Activated naive CD4-positive, alpha-beta T cell treated with anti-CD3 and anti-CD28 coated beads, Interleukin-2, amount 50 U/mL, for 72 hours (primary cell): ENCODE measurements around the gene ATP5MG. TPM values are rescaled to one million over a fixed set of nuclear protein-coding genes. Genes with fewer than 3 reads are reported as not detected.

Source experiments
- ATAC-seq, 2 donors: fragments of 150-1000 bp; cut with Tn5 transposase; 2 replicates each; pipeline ENCODE4 v1.10.0; 2021; ENCODE audit warnings: mild to moderate bottlenecking in 2 of 2, moderate library complexity in 2 of 2
- DNase-seq, 2 donors: peaks; one replicate each; pipeline ENCODE4 v3.0.0; 2021 to 2022; ENCODE audit warnings: low spot score in 2 of 2
- H3K27ac Mint-ChIP-seq, 2 donors: one replicate each; pipeline ENCODE4 v1.8.0; 2022; ENCODE audit warnings: mild to moderate bottlenecking in 2 of 2, mixed read lengths in 2 of 2
- H3K36me3 Mint-ChIP-seq, 2 donors: one replicate each; pipeline ENCODE4 v1.8.0; 2022; ENCODE audit warnings: mixed read lengths in 2 of 2
- H3K9me3 Mint-ChIP-seq, 2 donors: one replicate each; pipeline ENCODE4 v1.8.0; 2022; ENCODE audit warnings: mixed read lengths in 2 of 2
- total RNA-seq, 2 donors: library from RNA; stranded (reverse); gene quantifications; one replicate each; pipeline ENCODE4 v1.2.3, GENCODE V29; 2022

ATP5MG gene
- 100 to 1,000 TPM; 231 to 249 TPM for total RNA-seq

- no peaks in the 10 kb centered on the region for H3K9me3 Mint-ChIP-seq
- ATAC-seq: peak; percentile 74 to 75
- H3K27ac Mint-ChIP-seq: peak within 1 kb of the TSS; percentile 94 to 99
- peaks cover 27 to 31% of the 10 kb centered on the region in 2 donors for H3K36me3 Mint-ChIP-seq
- DNase-seq: peak; percentile 89 to 90
Measured at GRCh38 chr11:118401151-118401879, at the start of gene ATP5MG. ATP5MG (plus strand) TSS chr11:118401606; CDS start chr11:118401666, 60 bp downstream.

DNA sequence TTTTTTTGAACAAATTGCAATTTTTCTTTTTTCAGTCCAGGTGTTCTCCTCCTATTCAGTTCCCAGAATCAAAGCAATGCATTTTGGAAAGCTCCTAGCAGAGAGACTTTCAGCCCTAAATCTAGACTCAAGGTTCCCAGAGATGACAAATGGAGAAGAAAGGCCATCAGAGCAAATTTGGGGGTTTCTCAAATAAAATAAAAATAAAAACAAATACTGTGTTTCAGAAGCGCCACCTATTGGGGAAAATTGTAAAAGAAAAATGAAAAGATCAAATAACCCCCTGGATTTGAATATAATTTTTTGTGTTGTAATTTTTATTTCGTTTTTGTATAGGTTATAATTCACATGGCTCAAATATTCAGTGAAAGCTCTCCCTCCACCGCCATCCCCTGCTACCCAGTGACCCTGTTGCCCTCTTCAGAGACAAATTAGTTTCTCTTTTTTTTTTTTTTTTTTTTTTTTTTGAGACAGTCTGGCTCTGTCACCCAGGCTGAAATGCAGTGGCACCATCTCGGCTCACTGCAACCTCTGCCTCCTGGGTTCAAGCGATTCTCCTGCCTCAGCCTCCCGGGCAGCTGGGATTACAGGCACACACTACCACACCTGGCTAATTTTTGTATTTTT lies 48.2 kb upstream of the ATP5MG start:
- Mint-ChIP-seq H3K36me3 (peaks cover 10 to 15% of the 10 kb centered on the region in 2 donors), H3K9me3 (no peaks in the 10 kb centered on the region), H3K27ac (peak overlapping the region; percentile 70 to 80)
- DNase-seq: no peak
- ATAC-seq: no peak

DNA sequence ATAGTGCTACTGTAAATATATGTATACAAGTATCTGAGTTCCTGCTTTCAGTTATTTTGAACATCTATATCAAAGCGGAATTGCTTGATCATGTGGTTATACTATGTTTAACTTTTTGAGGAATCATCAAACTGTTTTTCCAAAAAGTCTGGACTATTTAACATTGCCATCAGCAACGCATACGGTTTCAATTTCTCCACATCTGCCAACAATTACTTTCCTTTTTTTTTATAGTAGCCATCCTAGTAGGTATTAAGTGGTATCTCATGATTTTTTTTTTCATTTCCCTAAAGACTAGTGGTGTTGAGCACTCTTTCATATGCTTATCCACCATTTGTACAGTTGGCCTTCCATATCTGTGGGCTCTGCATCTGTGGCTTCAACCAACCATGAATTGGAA lies 43.3 kb upstream of the ATP5MG start:
- H3K27ac Mint-ChIP-seq: peak overlapping the region in 1 of 2 donors; percentile 98
- DNase-seq (no peak), ATAC-seq (no peak)
- no peaks in the 10 kb centered on the region for H3K9me3 Mint-ChIP-seq
- H3K36me3 Mint-ChIP-seq: peaks cover 6 to 13% of the 10 kb centered on the region in 2 donors

- Mint-ChIP-seq H3K9me3 (no peaks in the 10 kb centered on the region), H3K36me3 (peaks cover 11 to 13% of the 10 kb centered on the region in 2 donors), H3K27ac (peak within 1 kb of the TSS; percentile 98 to 99)
- DNase-seq (peak; percentile 94 to 99), ATAC-seq (peak; percentile 97)
Measured at GRCh38 chr11:118359295-118359958, 42.0 kb upstream of the ATP5MG start, which contains the start of gene UBE4A. UBE4A (plus strand) TSS chr11:118359600; CDS start chr11:118365081, 5,481 bp downstream.

GRCh38 chr11:118364956-118365615 lies 36.3 kb upstream of the ATP5MG start:
- no peaks in the 10 kb centered on the region for H3K9me3 Mint-ChIP-seq
- H3K36me3 Mint-ChIP-seq: peaks cover 8 to 21% of the 10 kb centered on the region in 2 donors
- peak overlapping the region in 1 of 2 donors; percentile 47 for H3K27ac Mint-ChIP-seq
- no peak for DNase-seq
- no peak for ATAC-seq

DNA sequence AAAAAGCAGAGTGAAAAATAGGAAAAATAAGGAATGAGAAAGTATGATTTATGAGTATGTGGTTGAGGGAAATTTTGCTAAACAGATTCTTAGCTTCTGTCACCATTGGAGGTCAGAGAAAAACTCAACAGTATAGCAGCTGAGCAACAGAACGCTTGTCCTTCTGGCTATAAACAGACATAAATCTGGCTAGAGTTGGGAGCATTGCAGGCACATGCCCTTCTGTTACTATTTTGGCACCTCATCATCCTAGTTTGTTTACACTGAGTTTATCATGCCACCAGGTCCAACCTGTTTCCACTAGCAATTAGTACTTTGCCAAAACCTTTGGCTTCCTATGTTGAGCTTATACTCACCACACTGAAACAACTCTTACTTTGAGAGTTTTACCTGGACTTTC lies 35.1 kb upstream of the ATP5MG start:
- ATAC-seq: no peak
- H3K36me3 Mint-ChIP-seq: peaks cover 8 to 21% of the 10 kb centered on the region in 2 donors
- H3K27ac Mint-ChIP-seq: peak overlapping the region in 1 of 2 donors; percentile 23
- DNase-seq: no peak
- no peaks in the 10 kb centered on the region for H3K9me3 Mint-ChIP-seq

DNA sequence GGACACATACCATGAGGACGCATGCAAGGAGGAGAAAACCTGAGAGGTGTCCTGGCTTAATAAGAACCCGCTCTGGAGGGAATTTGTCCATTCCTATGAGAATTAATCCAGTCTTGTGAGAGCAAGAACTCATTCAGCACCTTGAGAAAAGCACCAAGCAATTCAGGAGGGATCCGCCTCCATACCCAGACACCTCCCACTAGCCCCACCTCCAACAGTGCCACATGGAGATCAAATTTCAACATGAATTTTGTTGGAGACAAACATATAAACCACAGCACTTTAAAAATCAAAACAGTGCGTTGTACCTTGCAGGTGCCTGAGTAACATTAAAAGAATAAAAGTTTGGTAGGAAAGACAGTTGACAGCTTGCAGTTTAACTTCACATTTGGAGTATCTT lies 30.6 kb upstream of the ATP5MG start:
- peaks cover 11 to 21% of the 10 kb centered on the region in 2 donors for H3K36me3 Mint-ChIP-seq
- no peak for DNase-seq
- peak overlapping the region in 1 of 2 donors; percentile 81 for H3K27ac Mint-ChIP-seq

GRCh38 chr11:118373263-118373662 lies 28.1 kb upstream of the ATP5MG start:
- H3K36me3 Mint-ChIP-seq: peaks cover 11 to 21% of the 10 kb centered on the region in 2 donors
- no peak for ATAC-seq
- H3K27ac Mint-ChIP-seq: no peak overlapping the region
- no peaks in the 10 kb centered on the region for H3K9me3 Mint-ChIP-seq
- no peak for DNase-seq

More for the DNA sequence above, 30.6 kb upstream of the ATP5MG start:
- ATAC-seq: no peak
- H3K9me3 Mint-ChIP-seq: no peaks in the 10 kb centered on the region

DNA sequence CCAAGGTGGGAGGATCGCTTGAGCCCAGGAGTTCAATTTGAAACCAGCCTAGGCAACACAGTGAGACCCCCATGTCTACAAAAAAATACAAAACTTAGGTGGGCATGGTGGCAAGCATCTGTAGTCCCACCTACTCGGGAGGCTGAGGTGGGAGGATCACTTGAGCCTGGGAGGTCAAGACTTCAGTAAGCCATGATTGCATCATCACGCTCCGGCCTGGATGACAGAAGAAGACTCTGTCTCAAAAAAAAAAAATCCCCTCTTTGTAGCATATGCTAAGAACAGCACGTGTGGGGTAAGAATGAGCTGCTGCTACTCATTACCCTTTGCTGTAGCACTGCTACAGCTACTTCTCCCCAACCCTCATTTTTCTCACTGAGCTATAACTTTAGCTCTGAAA lies 27.5 kb upstream of the ATP5MG start:
- peaks cover 8 to 15% of the 10 kb centered on the region in 2 donors for H3K36me3 Mint-ChIP-seq
- H3K27ac Mint-ChIP-seq: no peak overlapping the region
- ATAC-seq: no peak
- no peaks in the 10 kb centered on the region for H3K9me3 Mint-ChIP-seq
- DNase-seq: no peak

GRCh38 chr11:118374729-118375128 lies 26.7 kb upstream of the ATP5MG start:
- Mint-ChIP-seq H3K36me3 (peaks cover 6 to 11% of the 10 kb centered on the region in 2 donors), H3K27ac (no peak overlapping the region), H3K9me3 (no peaks in the 10 kb centered on the region)
- no peak for DNase-seq
- no peak for ATAC-seq

DNA sequence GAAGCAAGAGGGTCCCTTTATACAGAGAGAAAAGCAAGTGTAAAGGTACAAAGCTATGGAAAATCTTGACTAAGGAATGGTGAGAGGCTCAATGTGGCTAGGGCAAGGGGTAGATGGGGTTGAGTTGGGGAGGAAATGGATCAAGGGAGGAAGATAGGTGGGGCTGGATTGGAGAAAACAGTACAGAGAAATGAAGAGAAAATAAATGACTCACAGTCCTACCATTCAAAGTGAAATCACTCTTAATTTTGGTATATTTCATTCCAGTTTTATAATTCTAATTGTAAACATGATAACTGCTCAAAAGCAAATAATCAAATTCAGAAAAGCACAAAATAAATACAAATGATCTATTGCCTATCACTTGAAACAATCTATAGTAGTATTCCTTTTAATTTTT lies 25.4 kb upstream of the ATP5MG start:
- no peak for DNase-seq
- H3K9me3 Mint-ChIP-seq: no peaks in the 10 kb centered on the region
- H3K36me3 Mint-ChIP-seq: peaks cover 6 to 13% of the 10 kb centered on the region in 2 donors
- ATAC-seq: peak in 1 of 2 donors; percentile 48
- peak overlapping the region in 1 of 2 donors; percentile 33 for H3K27ac Mint-ChIP-seq

GRCh38 chr11:118379497-118379896 lies 21.9 kb upstream of the ATP5MG start:
- no peak for ATAC-seq
- H3K36me3 Mint-ChIP-seq: peaks cover 0 to 14% of the 10 kb centered on the region in 2 donors
- no peak for DNase-seq
- H3K27ac Mint-ChIP-seq: no peak overlapping the region
- no peaks in the 10 kb centered on the region for H3K9me3 Mint-ChIP-seq

DNA sequence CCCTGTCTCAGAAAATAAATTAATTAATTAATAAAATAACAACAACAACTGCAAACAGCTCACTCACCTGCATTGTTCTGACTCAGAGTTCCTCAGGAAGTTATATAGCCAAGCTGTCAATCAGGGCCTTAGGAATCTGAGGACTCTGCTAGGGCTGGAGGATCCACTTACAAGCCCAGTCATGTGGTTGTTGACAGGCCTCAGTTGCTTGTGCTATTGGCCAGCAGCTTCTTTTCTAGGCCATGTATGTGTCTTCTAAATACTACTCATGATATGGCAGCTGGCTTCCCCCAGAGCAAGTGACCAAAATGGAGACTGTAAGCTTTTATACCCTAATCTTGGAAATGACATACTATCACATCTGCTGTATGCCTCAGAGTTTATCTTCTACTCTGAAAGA lies 20.8 kb upstream of the ATP5MG start:
- Mint-ChIP-seq H3K9me3 (no peaks in the 10 kb centered on the region), H3K27ac (no peak overlapping the region), H3K36me3 (peaks cover 0 to 17% of the 10 kb centered on the region in 2 donors)
- ATAC-seq (no peak), DNase-seq (no peak)

GRCh38 chr11:118382954-118383353 lies 18.5 kb upstream of the ATP5MG start:
- Mint-ChIP-seq H3K36me3 (peaks cover 11 to 26% of the 10 kb centered on the region in 2 donors), H3K9me3 (no peaks in the 10 kb centered on the region), H3K27ac (no peak overlapping the region)
- DNase-seq (no peak), ATAC-seq (no peak)

DNA sequence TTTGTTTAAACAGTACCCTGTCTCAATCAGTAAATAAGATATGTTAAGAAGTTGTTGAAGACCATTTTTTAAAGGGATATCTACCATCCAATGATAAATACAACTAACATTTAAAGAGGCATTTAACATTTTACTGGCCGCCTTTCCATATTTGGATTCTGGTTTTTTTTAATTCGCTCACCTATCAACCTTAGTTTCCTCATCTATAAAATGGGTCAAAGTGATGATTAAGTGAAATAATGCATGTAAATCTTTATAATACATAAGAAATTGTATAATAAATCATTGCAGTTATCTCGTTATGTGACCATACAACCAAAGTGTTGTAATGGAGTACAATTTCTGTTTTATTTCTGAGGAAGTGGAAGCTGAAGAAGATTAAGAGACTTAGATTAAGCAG lies 17.7 kb upstream of the ATP5MG start:
- DNase-seq (no peak), ATAC-seq (no peak)
- peaks cover 11 to 26% of the 10 kb centered on the region in 2 donors for H3K36me3 Mint-ChIP-seq
- no peak overlapping the region for H3K27ac Mint-ChIP-seq
- no peaks in the 10 kb centered on the region for H3K9me3 Mint-ChIP-seq

- ATAC-seq: peak in 1 of 2 donors; percentile 38
- no peaks in the 10 kb centered on the region for H3K9me3 Mint-ChIP-seq
- no peak for DNase-seq
- H3K27ac Mint-ChIP-seq: peak overlapping the region; percentile 28 to 51
- H3K36me3 Mint-ChIP-seq: peaks cover 9 to 17% of the 10 kb centered on the region in 2 donors
Measured at GRCh38 chr11:118396097-118396501, 5.3 kb upstream of the ATP5MG start.
